Subcutaneous abdominal adipose tissue (tissue), 5 donors: Measurements from ENCODE around the gene ZCCHC14.
"Not testable (repeated sequence)": the region's sequence is repeated elsewhere in the genome, so short reads cannot be mapped to it uniquely, and the experiment has no call there.

ENCODE experiments used
- H3K27ac ChIP-seq: one replicate; pipeline ENCODE4 v1.7.0; 2013; ENCODE audit warnings: low read depth, mild to moderate bottlenecking, inconsistent platforms, low read length, moderate library complexity
- H3K27me3 ChIP-seq, 5 donors: one replicate each; pipeline ENCODE4 v1.7.0; 2013; ENCODE audit warnings: low read length in 5 of 5, inconsistent platforms in 1 of 5; ENCODE audit not compliant: control insufficient read depth in 5 of 5, insufficient read depth in 4 of 5
- H3K36me3 ChIP-seq, 5 donors: one replicate each; pipeline ENCODE4 v1.7.0; 2013; ENCODE audit warnings: low read length in 5 of 5; ENCODE audit not compliant: control insufficient read depth in 5 of 5, insufficient read depth in 5 of 5
- H3K4me1 ChIP-seq, 5 donors: one replicate each; pipeline ENCODE4 v1.7.0; 2013; ENCODE audit warnings: low read length in 5 of 5, mild to moderate bottlenecking in 3 of 5, moderate library complexity in 1 of 5; ENCODE audit not compliant: control insufficient read depth in 5 of 5, insufficient read depth in 5 of 5
- H3K4me3 ChIP-seq, 5 donors: one replicate each; pipeline ENCODE4 v1.7.0; 2013; ENCODE audit warnings: low read length in 5 of 5, low read depth in 1 of 5
- H3K9ac ChIP-seq, 5 donors: one replicate each; pipeline ENCODE4 v1.7.0; 2013; ENCODE audit warnings: low read length in 5 of 5, mild to moderate bottlenecking in 4 of 5, moderate library complexity in 3 of 5
- H3K9me3 ChIP-seq, 5 donors: one replicate each; pipeline ENCODE4 v1.7.0; 2013; ENCODE audit warnings: low read length in 5 of 5; ENCODE audit not compliant: control insufficient read depth in 5 of 5
- donor health status: healthy.
- donor health status: healthy.
- donor health status: healthy.
- donor health status: healthy.
- donor health status: healthy.

The ZCCHC14 gene

GRCh38 chr16:87490096-87490798 lies 2.6 kb downstream of the ZCCHC14 start:
- Histone ChIP-seq H3K4me1 (peaks cover 9 to 61% (median 54%) of the 10 kb centered on the region in 5 donors), H3K4me3 (peak overlapping the region; percentile 62 to 81 (median 65)), H3K9ac (peak overlapping the region in 2 of 5 donors; percentile 28 to 48), H3K27me3 (no peaks in the 10 kb centered on the region), H3K27ac (no peak overlapping the region), H3K9me3 (no peaks in the 10 kb centered on the region), H3K36me3 (no peaks in the 10 kb centered on the region)

- Histone ChIP-seq H3K4me1 (peaks cover 9 to 67% (median 58%) of the 10 kb centered on the region in 5 donors), H3K27ac (no peak overlapping the region), H3K9me3 (no peaks in the 10 kb centered on the region), H3K9ac (no peak overlapping the region), H3K4me3 (peak overlapping the region in 4 of 5 donors; percentile 2 to 72 (median 64)), H3K27me3 (no peaks in the 10 kb centered on the region), H3K36me3 (no peaks in the 10 kb centered on the region)
These were observed 3.3 kb downstream of the ZCCHC14 start for GRCh38 chr16:87489434-87490045.

GRCh38 chr16:87488960-87489359 lies 3.9 kb downstream of the ZCCHC14 start:
- not testable (repeated sequence) for H3K27ac ChIP-seq, H3K4me3 ChIP-seq

GRCh38 chr16:87487361-87487924 lies 5.4 kb downstream of the ZCCHC14 start:
- Histone ChIP-seq H3K36me3 (no peaks in the 10 kb centered on the region), H3K9me3 (no peaks in the 10 kb centered on the region), H3K9ac (peak overlapping the region in 1 of 5 donors; percentile 25), H3K4me1 (peaks cover 12 to 62% (median 55%) of the 10 kb centered on the region in 5 donors), H3K27ac (no peak overlapping the region), H3K4me3 (peak overlapping the region in 4 of 5 donors; percentile 24 to 57 (median 32)), H3K27me3 (no peaks in the 10 kb centered on the region)

More at GRCh38 chr16:87488960-87489359, 3.9 kb downstream of the ZCCHC14 start:
- H3K4me1 ChIP-seq: peaks cover 11 to 70% (median 61%) of the 10 kb centered on the region in 5 donors
- H3K9ac ChIP-seq, H3K9me3 ChIP-seq, H3K36me3 ChIP-seq, H3K27me3 ChIP-seq: not testable (repeated sequence)

GRCh38 chr16:87486713-87487247 lies 6.0 kb downstream of the ZCCHC14 start:
- no peak overlapping the region for H3K4me3 ChIP-seq
- H3K36me3 ChIP-seq: no peaks in the 10 kb centered on the region
- H3K9ac ChIP-seq: peak overlapping the region in 1 of 5 donors; percentile 25
- no peak overlapping the region for H3K27ac ChIP-seq
- peaks cover 12 to 60% (median 53%) of the 10 kb centered on the region in 5 donors for H3K4me1 ChIP-seq
- H3K27me3 ChIP-seq: no peaks in the 10 kb centered on the region
- no peaks in the 10 kb centered on the region for H3K9me3 ChIP-seq

GRCh38 chr16:87486282-87486681 lies 6.5 kb downstream of the ZCCHC14 start:
- Histone ChIP-seq H3K9me3 (no peaks in the 10 kb centered on the region), H3K27ac (no peak overlapping the region), H3K27me3 (no peaks in the 10 kb centered on the region), H3K4me3 (no peak overlapping the region), H3K36me3 (no peaks in the 10 kb centered on the region), H3K4me1 (peaks cover 12 to 55% (median 48%) of the 10 kb centered on the region in 5 donors), H3K9ac (no peak overlapping the region)

- H3K9me3 ChIP-seq, H3K9ac ChIP-seq, H3K27me3 ChIP-seq, H3K27ac ChIP-seq, H3K4me3 ChIP-seq, H3K36me3 ChIP-seq: not testable (repeated sequence)
- H3K4me1 ChIP-seq: peaks cover 12 to 54% (median 48%) of the 10 kb centered on the region in 5 donors
These were observed 7.0 kb downstream of the ZCCHC14 start for GRCh38 chr16:87485792-87486191.

- Histone ChIP-seq H3K4me1 (peaks cover 9 to 43% (median 39%) of the 10 kb centered on the region in 5 donors), H3K4me3 (no peak overlapping the region), H3K9ac (no peak overlapping the region), H3K36me3 (no peaks in the 10 kb centered on the region), H3K27me3 (no peaks in the 10 kb centered on the region), H3K27ac (peak overlapping the region; percentile 37), H3K9me3 (no peaks in the 10 kb centered on the region)
These were observed 8.1 kb downstream of the ZCCHC14 start for GRCh38 chr16:87484487-87485331.

- Histone ChIP-seq H3K27ac (no peak overlapping the region), H3K4me3 (no peak overlapping the region), H3K4me1 (peaks cover 9 to 34% (median 31%) of the 10 kb centered on the region in 5 donors), H3K9me3 (no peaks in the 10 kb centered on the region), H3K27me3 (no peaks in the 10 kb centered on the region), H3K9ac (no peak overlapping the region), H3K36me3 (no peaks in the 10 kb centered on the region)
These were observed 9.3 kb downstream of the ZCCHC14 start for GRCh38 chr16:87483481-87483880.
